PC-3 (cell line): Measurements from ENCODE around the gene ZNF816. TPM values are rescaled to one million over a fixed set of nuclear protein-coding genes. Genes with fewer than 3 reads are reported as not detected.
A peak's percentile ranks its signal among the peaks of the same experiment; 100 is the strongest.
"Not testable (repeated sequence)": the region's sequence is repeated elsewhere in the genome, so short reads cannot be mapped to it uniquely, and the experiment has no call there.

Experiments used
- ATAC-seq: fragments of 200-7000 bp; cut with Tn5 transposase; 2 replicates; pipeline ENCODE4 v1.9.1; 2020; ENCODE audit warnings: mild to moderate bottlenecking, moderate library complexity
- BruUV-seq: library from RNA; stranded (reverse); fragments of 400-500 nt; replicated peaks from 2 replicates; lab custom pipeline; 2021; lab: Mats Ljungman, UMichigan
- CTCF ChIA-PET: fragments of 300-600 bp; sonication (Branson Sonifier 250); formaldehyde crosslinking; loops from one replicate; lab custom pipeline; 2022; ENCODE audit warnings: antibody characterized with exemption; lab: Charles Lee
- POLR2A ChIA-PET: fragments of 300-600 bp; sonication (Branson Sonifier 250); formaldehyde crosslinking; loops from one replicate; lab custom pipeline; 2022; ENCODE audit warnings: antibody characterized with exemption; ENCODE audit not compliant: unreplicated experiment; lab: Charles Lee
- DNase-seq: peaks from one replicate; pipeline ENCODE4 v3.0.0-alpha.2; 2015
- H2AFZ ChIP-seq: fragments of 300-600 bp; sonication (generic); 2 replicates; pipeline ENCODE4 v1.6.0; 2016; ENCODE audit warnings: antibody characterized with exemption, low read length
- H3F3A ChIP-seq: fragments of 300-600 bp; sonication (generic); one replicate; pipeline ENCODE4 v1.6.0; 2017; ENCODE audit warnings: antibody characterized with exemption, low read length, control low read depth, mild to moderate bottlenecking; ENCODE audit not compliant: unreplicated experiment
- H3K27ac ChIP-seq: fragments of 300-600 bp; sonication (generic); 2 replicates; pipeline ENCODE4 v1.5.1; 2016; ENCODE audit warnings: mild to moderate bottlenecking, low read length
- H3K27me3 ChIP-seq: fragments of 300-600 bp; sonication (generic); 2 replicates; pipeline ENCODE4 v1.6.1; 2016; ENCODE audit warnings: low read length, mixed read lengths
- H3K36me3 ChIP-seq: fragments of 300-600 bp; sonication (generic); 2 replicates; pipeline ENCODE4 v1.6.1; 2016; ENCODE audit warnings: low read depth, mixed run types, low read length, mixed read lengths
- H3K4me1 ChIP-seq: fragments of 300-600 bp; sonication (generic); 2 replicates; pipeline ENCODE4 v1.5.1; 2016; ENCODE audit warnings: low read length; ENCODE audit not compliant: insufficient read depth
- H3K4me2 ChIP-seq: fragments of 300-600 bp; sonication (generic); 2 replicates; pipeline ENCODE4 v1.6.0; 2016; ENCODE audit warnings: low read length
- H3K4me3 ChIP-seq: fragments of 300-600 bp; sonication (generic); 2 replicates; pipeline ENCODE4 v1.5.1; 2016; ENCODE audit warnings: mild to moderate bottlenecking, low read length, mixed read lengths
- H3K79me2 ChIP-seq: fragments of 300-600 bp; sonication (generic); 2 replicates; pipeline ENCODE4 v1.6.1; 2017; ENCODE audit warnings: low read length, mixed read lengths
- H3K9ac ChIP-seq: fragments of 300-600 bp; sonication (generic); 2 replicates; pipeline ENCODE4 v1.6.0; 2016; ENCODE audit warnings: mild to moderate bottlenecking, low read length
- H3K9me2 ChIP-seq: fragments of 300-600 bp; sonication (generic); replicated peaks from 2 replicates; pipeline ENCODE4 v1.6.1; 2016; ENCODE audit warnings: mixed run types, low read length, mixed read lengths
- H3K9me3 ChIP-seq: fragments of 300-600 bp; sonication (generic); 2 replicates; pipeline ENCODE4 v1.6.1; 2016; ENCODE audit warnings: low read length, mixed read lengths
- H4K20me1 ChIP-seq: fragments of 300-600 bp; sonication (generic); 2 replicates; pipeline ENCODE4 v1.6.1; 2016; ENCODE audit warnings: low read length, mixed read lengths
- CTCF ChIP-seq: fragments of 300-600 bp; sonication (generic); conservative IDR thresholded peaks from 2 replicates; pipeline ENCODE4 v1.5.1; 2017; ENCODE audit warnings: antibody characterized with exemption, low read depth, mild to moderate bottlenecking, low read length
- EZH2 ChIP-seq: fragments of 300-600 bp; sonication (generic); IDR thresholded peaks from one replicate; pipeline ENCODE4 v1.6.1; 2017; ENCODE audit warnings: antibody characterized with exemption, mild to moderate bottlenecking, low read length; ENCODE audit not compliant: unreplicated experiment
- EZH2phosphoT487 ChIP-seq: fragments of 300-600 bp; sonication (generic); IDR thresholded peaks from 2 replicates; pipeline ENCODE4 v1.6.1; 2018; ENCODE audit warnings: mild to moderate bottlenecking, antibody characterized with exemption, low read length, borderline replicate concordance
- intact Hi-C: fragments of 100-400 bp; cut with micrococcal nuclease; formaldehyde crosslinking; loops from 2 replicates; pipeline ENCODE4 v1.9.0; 2023
- total RNA-seq: library from RNA; depleted of rRNA; stranded (reverse); fragments of >200 nt; gene quantifications from 2 replicates; pipeline ENCODE4 v1.2.3, GENCODE V29; 2014

ZNF816 gene
- total RNA-seq, 1 experiment from 2014 or later: 10.2 TPM

DNA sequence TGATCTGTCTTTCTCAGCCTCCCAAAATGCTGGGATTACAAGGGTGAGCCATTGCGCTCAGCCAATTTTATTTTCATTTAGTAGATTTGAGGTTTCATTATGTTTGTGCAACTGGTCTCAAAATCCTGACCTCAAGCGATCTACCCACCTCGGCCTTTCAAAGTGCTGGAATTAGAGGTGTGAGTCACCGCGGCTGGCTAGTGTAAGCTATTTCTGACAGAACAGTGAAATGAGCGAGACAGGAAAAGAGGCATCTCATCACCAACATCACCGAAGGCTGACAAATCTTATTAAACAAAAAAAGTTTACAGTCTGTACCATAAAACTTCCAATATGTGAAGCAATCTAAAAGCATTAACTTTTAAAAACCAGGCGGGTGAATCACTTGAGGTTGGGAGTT lies 27.2 kb downstream of the ZNF816 start:
- Histone ChIP-seq H3K27ac (peak overlapping the region; percentile 52), H3K4me1 (peaks cover 29% of the 10 kb centered on the region), H3K9me3 (no peaks in the 10 kb centered on the region), H3K79me2 (peaks cover 55% of the 10 kb centered on the region), H3K4me2 (0 out of 2 replicates have a peak overlapping the region, but pooled peaks have one; percentile 3), H3K9me2 (no peaks in the 10 kb centered on the region), H3K9ac (no peak overlapping the region), H3K27me3 (no peaks in the 10 kb centered on the region), H3F3A (no peaks in the 10 kb centered on the region), H3K36me3 (peaks cover 12% of the 10 kb centered on the region; the same call in 1 of the 2 replicates), H3K4me3 (no peak overlapping the region), H4K20me1 (no peaks in the 10 kb centered on the region), H2AFZ (no peak overlapping the region)
- POLR2A ChIA-PET: no interaction called here
- TF ChIP-seq EZH2phosphoT487: no peak
- no peak for TF ChIP-seq EZH2
- TF ChIP-seq CTCF: no peak
- BruUV-seq: no TSS peak
- ATAC-seq (peak; percentile 98), DNase-seq (peak; percentile 84)
- intact Hi-C loops: no loop called here
- CTCF ChIA-PET: no interaction called here

DNA sequence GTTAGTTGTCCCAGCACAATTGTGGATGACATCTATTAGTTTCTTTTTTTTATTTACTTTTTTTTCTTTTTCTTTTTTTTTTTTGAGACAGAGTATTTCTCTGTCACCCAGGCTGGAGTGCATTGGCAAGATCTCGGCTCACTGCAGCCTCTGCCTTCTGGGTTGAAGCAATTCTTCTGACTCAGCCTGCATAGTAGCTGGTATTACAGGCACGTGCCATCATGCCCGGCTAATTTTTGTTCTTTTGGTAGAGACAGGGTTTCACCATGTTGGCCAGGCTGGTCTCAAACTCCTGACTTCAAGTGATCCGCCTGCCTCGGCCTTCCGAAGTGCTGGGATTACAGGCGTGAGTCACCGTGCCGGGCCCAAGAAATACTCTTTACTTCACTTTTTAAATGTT lies 38.0 kb downstream of the ZNF816 start:
- H3K9ac ChIP-seq, H3K4me3 ChIP-seq, BruUV-seq, H4K20me1 ChIP-seq, H3K27me3 ChIP-seq, H3K27ac ChIP-seq, H3K9me2 ChIP-seq, DNase-seq, H3F3A ChIP-seq, H3K9me3 ChIP-seq, ATAC-seq, POLR2A ChIA-PET, H2AFZ ChIP-seq: not testable (repeated sequence)
- Histone ChIP-seq H3K79me2 (peaks cover 12% of the 10 kb centered on the region), H3K36me3 (peaks cover 18% of the 10 kb centered on the region), H3K4me1 (peaks cover 14% of the 10 kb centered on the region), H3K4me2 (peak overlapping the region; percentile 84)
- CTCF ChIA-PET: interaction anchor here (0.6 kb wide), 1 partner anchor 1244 kb away, joined by 3 read pairs; no protein-coding TSS in a partner anchor
- intact Hi-C loops: loop anchor here (5.0 kb wide), 1 partner anchor 187 kb away; the partner anchor contains the start of gene ZNF611

DNA sequence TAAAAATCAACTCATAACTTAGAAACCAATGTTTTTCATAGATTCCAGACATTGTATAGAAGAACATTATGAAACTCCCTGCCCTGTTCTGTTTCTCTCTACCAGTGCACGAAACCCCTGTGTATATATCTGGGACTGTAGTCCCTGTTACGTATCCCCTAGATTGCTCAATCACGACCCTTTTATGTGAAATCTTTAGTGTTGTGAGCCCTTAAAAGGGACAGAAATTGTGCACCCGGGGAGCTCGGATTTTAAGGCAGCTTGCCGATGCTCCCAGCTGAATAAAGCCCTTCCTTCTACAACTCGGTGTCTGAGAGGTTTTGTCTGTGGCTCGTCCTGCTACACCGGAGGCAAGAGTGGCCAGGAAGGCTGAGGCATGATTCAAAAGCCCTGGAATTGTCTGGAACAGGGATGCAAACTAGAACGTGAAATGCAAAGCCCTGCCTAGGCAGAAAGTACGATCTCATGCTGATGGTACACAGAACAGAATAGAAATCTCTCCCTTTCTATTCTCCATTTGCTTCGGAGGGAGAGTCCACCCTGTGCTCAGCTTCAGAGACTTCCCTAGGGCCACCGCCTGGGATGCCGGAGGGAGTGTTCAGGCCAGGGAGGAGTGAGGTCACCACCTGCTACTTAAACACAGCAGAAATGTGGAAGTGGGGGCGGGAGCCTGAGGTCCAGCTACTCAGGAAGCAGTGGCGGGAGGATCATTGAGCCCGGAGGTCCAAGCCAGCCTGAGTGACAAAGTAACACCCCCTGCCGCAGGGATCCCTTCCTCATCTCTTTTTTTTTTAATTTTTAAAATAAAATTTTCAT lies 38.7 kb downstream of the ZNF816 start:
- peak; percentile 54 for ATAC-seq
- H3K36me3 ChIP-seq: peaks cover 17% of the 10 kb centered on the region
- TF ChIP-seq EZH2phosphoT487 (no peak), EZH2 (no peak), CTCF (no peak)
- intact Hi-C loops: loop anchor here (2.0 to 5.0 kb wide), 3 partner anchors 19 to 187 kb away; partner anchors contain the start of genes ZNF320 and ZNF611
- CTCF ChIA-PET: no interaction called here
- no peaks in the 10 kb centered on the region for H3K27me3 ChIP-seq
- peak overlapping the region; percentile 84 for H3K4me2 ChIP-seq
- POLR2A ChIA-PET: no interaction called here
- peak overlapping the region; percentile 74 for H3K4me3 ChIP-seq
- peak; percentile 59 for DNase-seq
- no peaks in the 10 kb centered on the region for H4K20me1 ChIP-seq
- H3K27ac ChIP-seq: peak overlapping the region; percentile 24; the same call in 1 of the 2 replicates
- H3K9me2 ChIP-seq: no peaks in the 10 kb centered on the region
- BruUV-seq: TSS peak; percentile 91
- H2AFZ ChIP-seq: peak overlapping the region; percentile 77
- no peaks in the 10 kb centered on the region for H3F3A ChIP-seq
- H3K4me1 ChIP-seq: peaks cover 14% of the 10 kb centered on the region
- H3K9me3 ChIP-seq: no peaks in the 10 kb centered on the region
- peak overlapping the region; percentile 23; the same call in 1 of the 2 replicates for H3K9ac ChIP-seq
- peaks cover 12% of the 10 kb centered on the region for H3K79me2 ChIP-seq
